Stimulated activated naive B cell treated with anti-CD40 and anti-IgM and Interleukin-4, amounts not matched to agents 10 μg/mL and 1 μg/mL and 100 μg/mL, for 72 hours (primary cell): Measurements from ENCODE around the gene OXNAD1.

Experiments used
- ATAC-seq, 2 donors: fragments of 150-1000 bp; cut with Tn5 transposase; replicated peaks; 2 replicates each; pipeline ENCODE4 v1.10.0; 2021; ENCODE audit warnings: moderate library complexity in 1 of 2
- DNase-seq: peaks from one replicate; pipeline ENCODE4 v3.0.0; 2021
- H3K27ac Mint-ChIP-seq: one replicate; pipeline ENCODE4 v1.8.0; 2022; ENCODE audit warnings: mild to moderate bottlenecking, mixed read lengths
- H3K27me3 Mint-ChIP-seq, 2 donors: one replicate each; pipeline ENCODE4 v1.8.0; 2022; ENCODE audit warnings: mixed read lengths in 2 of 2
- H3K36me3 Mint-ChIP-seq, 2 donors: one replicate each; pipeline ENCODE4 v1.8.0; 2022; ENCODE audit warnings: mixed read lengths in 2 of 2, mild to moderate bottlenecking in 1 of 2
- H3K4me1 Mint-ChIP-seq, 2 donors: one replicate each; pipeline ENCODE4 v1.8.0; 2022; ENCODE audit warnings: mixed read lengths in 2 of 2, mild to moderate bottlenecking in 1 of 2
- H3K4me3 Mint-ChIP-seq, 2 donors: one replicate each; pipeline ENCODE4 v1.8.0; 2022; ENCODE audit warnings: mild to moderate bottlenecking in 2 of 2, mixed read lengths in 2 of 2, moderate library complexity in 1 of 2
- H3K9me3 Mint-ChIP-seq, 2 donors: one replicate each; pipeline ENCODE4 v1.8.0; 2022; ENCODE audit warnings: mixed read lengths in 2 of 2, mild to moderate bottlenecking in 1 of 2

The OXNAD1 gene

GRCh38 chr3:16277471-16277870, 12.5 kb downstream of the OXNAD1 start:
- Mint-ChIP-seq H3K36me3 (peaks cover 19 to 25% of the 10 kb centered on the region in 2 donors), H3K4me3 (no peak overlapping the region), H3K9me3 (no peaks in the 10 kb centered on the region), H3K27ac (no peak overlapping the region), H3K4me1 (no peaks in the 10 kb centered on the region), H3K27me3 (no peaks in the 10 kb centered on the region)
- no peak for ATAC-seq
- no peak for DNase-seq

- Mint-ChIP-seq H3K4me1 (no peaks in the 10 kb centered on the region), H3K36me3 (peaks cover 30 to 37% of the 10 kb centered on the region in 2 donors), H3K4me3 (no peak overlapping the region), H3K9me3 (no peaks in the 10 kb centered on the region), H3K27me3 (no peaks in the 10 kb centered on the region), H3K27ac (no peak overlapping the region)
- DNase-seq (no peak), ATAC-seq (no peak)
Measured at GRCh38 chr3:16279010-16279801, 14.2 kb downstream of the OXNAD1 start.

GRCh38 chr3:16280671-16281070, 15.7 kb downstream of the OXNAD1 start:
- no peaks in the 10 kb centered on the region for H3K27me3 Mint-ChIP-seq
- H3K9me3 Mint-ChIP-seq, result no peaks in the 10 kb centered on the region
- H3K4me1 Mint-ChIP-seq, result peaks cover 0 to 3% of the 10 kb centered on the region in 2 donors
- peaks cover 31 to 40% of the 10 kb centered on the region in 2 donors for H3K36me3 Mint-ChIP-seq
- no peak for ATAC-seq
- H3K4me3 Mint-ChIP-seq, result no peak overlapping the region
- no peak overlapping the region for H3K27ac Mint-ChIP-seq
- no peak for DNase-seq

DNA sequence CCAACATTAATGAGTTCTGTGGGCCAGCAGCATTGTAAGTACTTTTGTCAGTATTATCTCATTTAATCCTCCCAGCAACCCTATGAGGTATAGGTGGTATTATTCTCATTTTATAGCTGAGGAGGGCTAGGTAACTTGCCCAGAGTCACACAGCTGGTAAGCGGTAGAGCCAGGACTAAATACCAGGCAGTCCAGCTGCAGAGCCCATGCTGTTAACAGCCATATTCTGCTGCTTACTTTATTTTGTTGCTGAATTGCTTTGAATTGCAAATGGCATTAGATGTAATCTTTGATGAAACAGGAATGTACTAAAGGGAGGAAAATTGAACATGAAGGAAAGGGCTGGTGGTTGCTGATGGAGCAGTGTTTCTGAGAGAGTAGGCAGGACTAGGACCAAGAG, 19.6 kb downstream of the OXNAD1 start:
- Mint-ChIP-seq H3K9me3 (no peaks in the 10 kb centered on the region), H3K36me3 (peaks cover 31 to 45% of the 10 kb centered on the region in 2 donors), H3K4me1 (peaks cover 11 to 18% of the 10 kb centered on the region in 2 donors), H3K27ac (peak overlapping the region; percentile 47), H3K4me3 (no peak overlapping the region), H3K27me3 (no peaks in the 10 kb centered on the region)
- no peak for DNase-seq
- ATAC-seq, result no peak

DNA sequence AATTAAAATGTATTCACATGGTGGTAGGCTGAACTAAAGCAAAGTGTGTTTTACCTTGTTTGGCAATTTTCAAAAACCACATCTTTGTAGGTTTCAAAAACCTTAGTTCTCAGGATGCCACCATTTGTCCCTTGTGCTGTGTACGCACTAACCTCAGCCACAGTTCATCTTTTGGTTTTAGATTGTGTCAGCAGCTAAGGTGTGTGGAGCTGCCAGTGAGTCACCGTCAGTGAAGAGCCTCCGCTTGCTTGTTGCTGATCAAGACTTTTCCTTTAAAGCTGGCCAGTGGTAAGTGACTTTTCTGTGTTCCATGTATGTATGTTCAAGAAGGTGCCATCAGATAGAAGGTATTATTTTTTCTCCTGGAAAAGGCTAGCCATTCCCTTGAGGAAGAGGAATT, 21.1 kb downstream of the OXNAD1 start:
- ATAC-seq (peak in 1 of 2 donors; percentile 77), DNase-seq (no peak)
- no peaks in the 10 kb centered on the region for H3K27me3 Mint-ChIP-seq

GRCh38 chr3:16286751-16287543, 21.9 kb downstream of the OXNAD1 start:
- H3K27me3 Mint-ChIP-seq, result no peaks in the 10 kb centered on the region
- ATAC-seq (peak; percentile 44 to 63), DNase-seq (no peak)
- no peak overlapping the region for H3K4me3 Mint-ChIP-seq
- H3K36me3 Mint-ChIP-seq, result peaks cover 31 to 54% of the 10 kb centered on the region in 2 donors
- H3K9me3 Mint-ChIP-seq, result no peaks in the 10 kb centered on the region
- peaks cover 20 to 38% of the 10 kb centered on the region in 2 donors for H3K4me1 Mint-ChIP-seq
- peak overlapping the region; percentile 52 for H3K27ac Mint-ChIP-seq

More for the DNA sequence above, 21.1 kb downstream of the OXNAD1 start:
- H3K4me3 Mint-ChIP-seq, result no peak overlapping the region
- no peaks in the 10 kb centered on the region for H3K9me3 Mint-ChIP-seq
- H3K27ac Mint-ChIP-seq, result no peak overlapping the region
- H3K36me3 Mint-ChIP-seq, result peaks cover 31 to 54% of the 10 kb centered on the region in 2 donors
- H3K4me1 Mint-ChIP-seq, result peaks cover 16 to 34% of the 10 kb centered on the region in 2 donors

GRCh38 chr3:16288664-16289063, 23.7 kb downstream of the OXNAD1 start:
- no peaks in the 10 kb centered on the region for H3K9me3 Mint-ChIP-seq
- peaks cover 20 to 38% of the 10 kb centered on the region in 2 donors for H3K4me1 Mint-ChIP-seq
- ATAC-seq (no peak), DNase-seq (no peak)
- no peak overlapping the region for H3K4me3 Mint-ChIP-seq
- no peaks in the 10 kb centered on the region for H3K27me3 Mint-ChIP-seq
- peaks cover 29 to 48% of the 10 kb centered on the region in 2 donors for H3K36me3 Mint-ChIP-seq
- H3K27ac Mint-ChIP-seq, result peak overlapping the region; percentile 3

DNA sequence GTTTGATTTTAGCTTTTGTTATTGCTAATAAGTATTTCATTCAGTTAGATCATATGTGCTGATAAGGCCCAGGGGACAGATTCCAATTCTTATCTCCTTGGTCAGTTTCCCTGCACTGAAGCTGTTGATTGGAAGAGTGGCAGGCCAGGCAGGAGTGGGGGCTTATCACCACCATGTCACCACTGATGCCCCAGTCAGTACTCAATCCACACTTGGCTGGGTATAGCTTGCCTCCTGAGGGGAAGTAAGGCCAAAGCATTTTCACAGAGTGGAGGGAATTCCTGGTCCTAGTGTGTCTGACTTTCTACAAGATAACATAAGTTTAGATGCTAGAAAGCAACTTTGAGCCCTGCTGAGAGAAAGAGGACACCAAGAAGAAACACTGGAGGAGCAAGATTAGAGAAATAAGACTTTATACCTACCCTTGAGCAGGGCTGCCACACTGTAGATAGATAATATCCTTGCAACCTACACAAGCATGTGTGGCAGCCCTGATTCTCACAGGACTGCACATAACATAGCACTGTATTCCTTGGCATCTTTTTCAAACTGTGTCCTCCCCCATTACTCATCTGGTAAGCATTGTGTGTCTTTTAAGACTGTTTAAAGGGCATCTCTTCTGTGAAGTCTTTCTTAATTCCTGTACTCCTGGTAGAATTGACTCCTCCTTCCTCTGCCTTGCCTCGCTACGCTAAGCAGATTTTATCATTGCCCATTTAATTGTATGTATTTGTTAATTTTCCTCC, 24.3 kb downstream of the OXNAD1 start:
- no peak for ATAC-seq
- Mint-ChIP-seq H3K27me3 (no peaks in the 10 kb centered on the region), H3K36me3 (peaks cover 31 to 52% of the 10 kb centered on the region in 2 donors), H3K9me3 (no peaks in the 10 kb centered on the region), H3K27ac (peak overlapping the region; percentile 20), H3K4me3 (no peak overlapping the region), H3K4me1 (peaks cover 20 to 38% of the 10 kb centered on the region in 2 donors)
- no peak for DNase-seq

DNA sequence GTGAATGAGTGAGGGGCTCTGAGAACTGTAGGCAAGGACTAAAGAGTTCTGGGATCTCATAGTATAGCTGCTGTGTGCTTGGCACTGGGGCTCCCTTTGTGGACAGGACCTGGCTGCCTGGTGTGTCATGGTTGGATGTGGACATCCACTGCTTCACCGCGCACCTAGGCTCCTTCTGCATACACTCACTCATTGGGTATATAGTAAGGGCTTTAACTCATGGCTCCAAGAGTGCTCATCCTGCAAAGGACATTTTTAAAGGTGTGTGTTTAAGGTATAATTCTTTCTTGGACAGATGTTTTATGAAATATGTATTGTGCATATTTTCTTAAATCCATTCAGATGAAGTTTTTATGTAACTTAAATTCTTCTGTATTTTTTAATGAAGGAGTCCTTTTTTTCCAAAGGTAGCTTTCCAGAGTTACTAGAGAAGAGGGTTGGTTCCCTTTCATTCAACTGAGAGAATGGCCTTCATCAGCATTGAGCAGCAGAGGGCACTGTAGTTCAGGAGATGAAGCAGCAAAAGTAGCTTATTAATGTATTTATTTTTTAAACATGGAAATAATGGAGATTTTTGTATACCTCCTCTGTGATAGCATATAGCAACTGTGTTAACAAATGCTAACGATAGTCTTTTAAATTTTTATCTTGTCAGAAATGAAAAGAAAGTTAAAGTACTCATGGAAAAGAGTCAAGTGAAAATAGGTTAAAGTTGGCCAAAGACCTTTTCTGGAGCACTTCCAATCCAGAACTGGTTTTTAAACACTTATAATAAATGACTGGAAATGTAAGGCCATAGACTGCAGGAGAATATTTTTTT, 25.2 kb downstream of the OXNAD1 start:
- Mint-ChIP-seq H3K27me3 (no peaks in the 10 kb centered on the region), H3K36me3 (peaks cover 24 to 52% of the 10 kb centered on the region in 2 donors), H3K4me3 (peak overlapping the region in 1 of 2 donors; percentile 21), H3K4me1 (peaks cover 20 to 38% of the 10 kb centered on the region in 2 donors), H3K27ac (peak overlapping the region; percentile 51), H3K9me3 (no peaks in the 10 kb centered on the region)
- ATAC-seq (peak; percentile 45 to 63), DNase-seq (no peak)

DNA sequence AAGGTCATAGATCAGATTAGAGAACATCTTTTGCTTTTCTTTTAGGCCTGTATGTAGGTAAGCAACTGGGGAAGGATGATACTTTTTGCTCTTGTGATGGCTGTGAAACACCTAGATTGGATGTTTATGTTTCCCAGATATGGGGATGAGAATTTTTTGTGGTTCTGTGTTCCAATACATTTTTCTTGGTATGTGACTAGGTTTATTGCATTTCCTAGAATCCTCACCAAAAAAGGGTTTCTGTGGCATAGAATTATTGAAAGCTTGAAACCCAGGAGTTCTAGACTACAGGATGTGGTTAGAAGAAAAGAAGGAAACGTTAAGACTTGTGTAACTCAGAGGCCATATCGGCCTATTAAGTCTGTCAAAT, 25.8 kb downstream of the OXNAD1 start:
- H3K9me3 Mint-ChIP-seq, result no peaks in the 10 kb centered on the region
- peak overlapping the region in 1 of 2 donors; percentile 21 for H3K4me3 Mint-ChIP-seq
- DNase-seq (no peak), ATAC-seq (peak; percentile 32 to 49)
- peaks cover 26 to 44% of the 10 kb centered on the region in 2 donors for H3K4me1 Mint-ChIP-seq
- peaks cover 29 to 56% of the 10 kb centered on the region in 2 donors for H3K36me3 Mint-ChIP-seq
- peak overlapping the region; percentile 51 for H3K27ac Mint-ChIP-seq
- H3K27me3 Mint-ChIP-seq, result no peaks in the 10 kb centered on the region

DNA sequence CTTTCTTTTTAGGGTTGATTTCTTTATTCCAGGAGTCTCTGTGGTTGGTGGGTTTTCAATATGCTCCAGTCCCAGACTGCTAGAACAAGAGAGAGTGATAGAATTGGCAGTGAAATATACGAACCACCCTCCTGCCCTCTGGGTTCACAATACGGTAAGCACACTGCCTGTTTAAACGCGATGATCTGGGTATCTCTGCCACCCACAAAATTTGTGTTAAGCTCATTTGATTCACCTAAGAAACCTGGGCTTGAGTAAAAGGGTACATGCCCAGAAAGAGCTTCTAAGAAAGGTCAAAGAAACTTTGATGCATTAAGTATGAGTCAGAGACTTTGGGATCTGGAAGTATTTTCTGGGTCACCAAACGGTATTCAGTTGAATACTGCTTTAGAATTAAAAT, 29.8 kb downstream of the OXNAD1 start:
- no peaks in the 10 kb centered on the region for H3K9me3 Mint-ChIP-seq
- ATAC-seq, result no peak
- DNase-seq, result no peak
- H3K36me3 Mint-ChIP-seq, result peaks cover 39 to 68% of the 10 kb centered on the region in 2 donors
- H3K27ac Mint-ChIP-seq, result no peak overlapping the region
- no peaks in the 10 kb centered on the region for H3K27me3 Mint-ChIP-seq
- peaks cover 27 to 35% of the 10 kb centered on the region in 2 donors for H3K4me1 Mint-ChIP-seq
- no peak overlapping the region for H3K4me3 Mint-ChIP-seq

- Mint-ChIP-seq H3K27me3 (no peaks in the 10 kb centered on the region), H3K9me3 (no peaks in the 10 kb centered on the region), H3K4me1 (peaks cover 29 to 35% of the 10 kb centered on the region in 2 donors), H3K4me3 (peak overlapping the region in 1 of 2 donors; percentile 0), H3K27ac (peak overlapping the region; percentile 0), H3K36me3 (peaks cover 39 to 66% of the 10 kb centered on the region in 2 donors)
- ATAC-seq (no peak), DNase-seq (no peak)
Measured at GRCh38 chr3:16295298-16295890, 30.4 kb downstream of the OXNAD1 start.
